Activated CD4-positive, alpha-beta T cell treated with anti-CD3 and anti-CD28 coated beads, Interleukin-2, amount 50 U/mL, for 16 hours (primary cell): ENCODE results near the gene WIF1.

Experiments
- DNase-seq: peaks from one replicate; pipeline ENCODE4 v3.0.0-alpha.2; 2020

Gene WIF1

GRCh38 chr12:65019696-65020234 lies 101.3 kb downstream of the WIF1 start:
- DNase-seq = no peak

- no peak for DNase-seq
Observed at GRCh38 chr12:65016881-65017650, 104.0 kb downstream of the WIF1 start.

GRCh38 chr12:65015850-65016249 lies 105.3 kb downstream of the WIF1 start:
- no peak for DNase-seq

- DNase-seq = no peak
Observed at GRCh38 chr12:65014504-65015271, 106.4 kb downstream of the WIF1 start.

DNA sequence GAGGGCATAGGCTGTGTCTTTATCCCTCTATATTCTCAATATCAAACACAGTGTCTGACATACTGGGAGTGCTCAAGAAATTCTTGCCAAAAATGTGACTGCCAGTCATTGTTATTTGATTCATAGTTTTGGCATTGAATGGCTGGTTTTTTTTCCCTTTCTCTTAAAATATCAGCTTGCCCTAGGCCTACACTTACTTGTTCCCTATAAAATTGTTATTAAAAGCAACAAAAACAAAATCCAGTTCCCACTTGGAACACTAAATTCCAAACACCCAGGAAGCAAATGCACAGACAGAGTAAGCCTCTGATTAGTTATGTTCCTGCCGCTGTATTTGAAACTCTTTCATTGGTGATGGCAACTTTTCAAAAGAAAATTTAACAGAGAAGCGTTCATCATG lies 110.7 kb downstream of the WIF1 start:
- DNase-seq = no peak

GRCh38 chr12:65005716-65006115 lies 115.4 kb downstream of the WIF1 start:
- DNase-seq = no peak

- no peak for DNase-seq
Observed at GRCh38 chr12:65004270-65004669, 116.8 kb downstream of the WIF1 start.
